HG02884 (cell line): ENCODE data around the gene WDR7.

Source experiments
- ATAC-seq: cut with Tn5 transposase; IDR thresholded peaks from one replicate; pipeline ENCODE4 v1.9.1; 2021; ENCODE audit warnings: mild to moderate bottlenecking, moderate library complexity; ENCODE audit not compliant: unreplicated experiment

WDR7 gene

GRCh38 chr18:56789889-56790180, 138.7 kb downstream of the WDR7 start:
- no peak for ATAC-seq

- no peak for ATAC-seq
Observed at GRCh38 chr18:56795381-56795780, 144.2 kb downstream of the WDR7 start.

GRCh38 chr18:56799756-56800155, 148.6 kb downstream of the WDR7 start:
- no peak for ATAC-seq

- ATAC-seq = no peak
Observed at GRCh38 chr18:56803051-56803450, 151.9 kb downstream of the WDR7 start.

- ATAC-seq = peak; percentile 57
Observed at GRCh38 chr18:56804395-56804794, 153.2 kb downstream of the WDR7 start.

- no peak for ATAC-seq
Observed at GRCh38 chr18:56807901-56808300, 156.7 kb downstream of the WDR7 start.

- no peak for ATAC-seq
Observed at GRCh38 chr18:56812674-56813073, 161.5 kb downstream of the WDR7 start.

GRCh38 chr18:56815926-56816325, 164.8 kb downstream of the WDR7 start:
- no peak for ATAC-seq

GRCh38 chr18:56823986-56824565, 172.9 kb downstream of the WDR7 start:
- ATAC-seq = no peak

GRCh38 chr18:56825321-56825720, 174.2 kb downstream of the WDR7 start:
- no peak for ATAC-seq

- no peak for ATAC-seq
Observed at GRCh38 chr18:56825878-56826277, 174.7 kb downstream of the WDR7 start.

- ATAC-seq = no peak
Observed at GRCh38 chr18:56831988-56832387, 180.8 kb downstream of the WDR7 start.

GRCh38 chr18:56835331-56835730, 184.2 kb downstream of the WDR7 start:
- ATAC-seq = no peak

- ATAC-seq = no peak
Observed at GRCh38 chr18:56836173-56836572, 185.0 kb downstream of the WDR7 start.

GRCh38 chr18:56841836-56842235, 190.7 kb downstream of the WDR7 start:
- ATAC-seq = no peak

GRCh38 chr18:56843241-56843640, 192.1 kb downstream of the WDR7 start:
- ATAC-seq = no peak

GRCh38 chr18:56844556-56844955, 193.4 kb downstream of the WDR7 start:
- ATAC-seq = no peak

GRCh38 chr18:56851774-56852173, 200.6 kb downstream of the WDR7 start:
- ATAC-seq = peak; percentile 93

- no peak for ATAC-seq
Observed at GRCh38 chr18:56853961-56854360, 202.8 kb downstream of the WDR7 start.

GRCh38 chr18:56861244-56861643, 210.1 kb downstream of the WDR7 start:
- no peak for ATAC-seq

GRCh38 chr18:56869189-56869777, 218.1 kb downstream of the WDR7 start:
- peak; percentile 68 for ATAC-seq

- no peak for ATAC-seq
Observed at GRCh38 chr18:56870982-56871381, 219.8 kb downstream of the WDR7 start.

GRCh38 chr18:56872140-56872539, 221.0 kb downstream of the WDR7 start:
- ATAC-seq = no peak
